Measurements from ENCODE around the gene ZNF581. TPM values are rescaled to one million over a fixed set of nuclear protein-coding genes. Genes with fewer than 3 reads are reported as not detected.
A peak's percentile ranks its signal among the peaks of the same experiment; 100 is the strongest.

ZNF581 gene
- total RNA-seq, 3 donors from 2014 or later (not counting 1 experiment from before 2014, with no cell fraction given) = 15.4 to 21.9 (median 19.0) TPM

DNA sequence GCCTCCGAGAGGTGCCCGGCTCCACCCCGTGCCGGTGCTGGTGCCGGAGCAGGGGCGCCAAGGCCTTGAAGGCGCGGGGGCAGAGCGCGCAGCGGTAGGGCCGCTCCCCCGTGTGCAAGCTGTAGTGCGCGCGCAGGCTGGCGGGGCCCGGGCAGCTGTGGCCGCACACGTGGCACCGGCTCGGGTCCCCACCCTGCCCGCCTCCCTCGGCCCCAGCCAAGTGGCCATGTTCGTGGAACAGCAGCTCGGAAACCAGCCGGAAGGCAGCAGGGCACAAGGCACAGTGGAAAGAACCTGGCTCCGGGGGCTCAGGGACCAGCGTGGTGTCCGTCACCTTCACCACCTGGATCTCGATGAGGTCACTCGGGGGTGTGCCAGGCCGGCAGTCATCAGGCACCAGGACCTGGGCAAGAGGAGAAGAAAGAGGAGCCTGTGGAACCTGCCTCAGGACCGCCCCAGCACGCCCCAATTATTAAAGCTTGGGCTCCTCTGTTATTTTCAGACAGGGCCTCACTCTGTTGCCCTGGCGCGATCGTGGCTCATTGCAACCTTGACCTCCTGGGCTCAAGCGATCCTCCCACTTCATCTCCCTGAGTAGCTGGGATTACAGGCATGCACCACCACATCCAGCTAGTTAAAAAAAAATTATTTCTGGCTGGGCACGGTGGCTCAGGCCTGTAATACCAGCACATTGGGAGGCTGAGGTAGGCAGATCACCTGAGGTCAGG lies 21.0 kb upstream of the ZNF581 start:
- intact Hi-C loops (cut with micrococcal nuclease) = no loop called here
- Histone ChIP-seq H3K9me3 (ENCODE audit: control insufficient read depth, insufficient read depth, low read length) (no peaks in the 10 kb centered on the region), H3K36me3 (ENCODE audit: control insufficient read depth, insufficient read depth, low read length) (peaks cover 4% of the 10 kb centered on the region), H3K4me1 (ENCODE audit: control insufficient read depth, insufficient read depth, low read length) (peaks cover 21% of the 10 kb centered on the region), H3K27me3 (ENCODE audit: control insufficient read depth, insufficient read depth, low read length) (no peaks in the 10 kb centered on the region), H3K4me3 (ENCODE audit: low read length) (no peak overlapping the region), H3K27ac (ENCODE audit: low read length) (no peak overlapping the region)
- H3K4me1 Mint-ChIP-seq = peaks cover 14 to 31% of the 10 kb centered on the region in 2 donors
- H3K27me3 Mint-ChIP-seq (ENCODE audit: low read depth in 2 of 2) = no peaks in the 10 kb centered on the region
- ATAC-seq = no peak
- TF ChIP-seq, protein P1, sequence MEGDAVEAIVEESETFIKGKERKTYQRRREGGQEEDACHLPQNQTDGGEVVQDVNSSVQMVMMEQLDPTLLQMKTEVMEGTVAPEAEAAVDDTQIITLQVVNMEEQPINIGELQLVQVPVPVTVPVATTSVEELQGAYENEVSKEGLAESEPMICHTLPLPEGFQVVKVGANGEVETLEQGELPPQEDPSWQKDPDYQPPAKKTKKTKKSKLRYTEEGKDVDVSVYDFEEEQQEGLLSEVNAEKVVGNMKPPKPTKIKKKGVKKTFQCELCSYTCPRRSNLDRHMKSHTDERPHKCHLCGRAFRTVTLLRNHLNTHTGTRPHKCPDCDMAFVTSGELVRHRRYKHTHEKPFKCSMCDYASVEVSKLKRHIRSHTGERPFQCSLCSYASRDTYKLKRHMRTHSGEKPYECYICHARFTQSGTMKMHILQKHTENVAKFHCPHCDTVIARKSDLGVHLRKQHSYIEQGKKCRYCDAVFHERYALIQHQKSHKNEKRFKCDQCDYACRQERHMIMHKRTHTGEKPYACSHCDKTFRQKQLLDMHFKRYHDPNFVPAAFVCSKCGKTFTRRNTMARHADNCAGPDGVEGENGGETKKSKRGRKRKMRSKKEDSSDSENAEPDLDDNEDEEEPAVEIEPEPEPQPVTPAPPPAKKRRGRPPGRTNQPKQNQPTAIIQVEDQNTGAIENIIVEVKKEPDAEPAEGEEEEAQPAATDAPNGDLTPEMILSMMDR (IDR thresholded peaks at IDR 0.05) = no peak
- no peaks in the 10 kb centered on the region for H3K36me3 Mint-ChIP-seq
- 98% methylated on average over 40 of the region's 40 CpGs for WGBS (ENCODE audit: insufficient coverage)
- no peak overlapping the region for H3K27ac Mint-ChIP-seq
- DNase-seq = no peak
- no peaks in the 10 kb centered on the region for H3K9me3 Mint-ChIP-seq
- H3K4me3 Mint-ChIP-seq = no peak overlapping the region

DNA sequence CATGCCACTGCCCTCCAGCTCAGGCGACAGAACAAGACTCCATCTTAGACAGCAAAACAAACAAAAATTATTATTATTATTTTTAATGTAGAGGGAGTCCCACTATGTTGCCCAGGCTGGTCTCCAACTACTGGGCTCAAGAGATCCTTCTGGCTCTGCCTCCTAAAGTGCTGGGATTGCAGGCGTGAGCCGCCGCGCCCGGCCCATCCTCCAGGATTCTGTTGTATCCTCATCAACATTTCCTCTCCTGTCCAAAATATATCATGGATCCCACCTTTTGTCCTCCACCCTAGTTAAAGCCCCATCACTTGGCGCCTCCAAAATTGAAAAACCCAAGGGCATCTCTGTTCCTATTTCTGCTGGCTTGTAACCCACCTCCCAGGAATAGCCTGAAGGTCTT lies 20.3 kb upstream of the ZNF581 start:
- H3K4me1 ChIP-seq (ENCODE audit: control insufficient read depth, insufficient read depth, low read length) = peaks cover 21% of the 10 kb centered on the region
- TF ChIP-seq, protein P1 (IDR thresholded peaks at IDR 0.05) = no peak
- H3K36me3 ChIP-seq (ENCODE audit: control insufficient read depth, insufficient read depth, low read length) = no peaks in the 10 kb centered on the region
- Mint-ChIP-seq H3K36me3 (no peaks in the 10 kb centered on the region), H3K9me3 (no peaks in the 10 kb centered on the region), H3K27ac (peak overlapping the region; percentile 88 to 98), H3K4me3 (no peak overlapping the region), H3K27me3 (ENCODE audit: low read depth in 2 of 2) (no peaks in the 10 kb centered on the region), H3K4me1 (peaks cover 14 to 31% of the 10 kb centered on the region in 2 donors)
- ATAC-seq = no peak
- no peaks in the 10 kb centered on the region for H3K27me3 ChIP-seq (ENCODE audit: control insufficient read depth, insufficient read depth, low read length)
- DNase-seq = no peak
- H3K4me3 ChIP-seq (ENCODE audit: low read length) = no peak overlapping the region
- 98% methylated on average over 6 of the region's 7 CpGs for WGBS (ENCODE audit: insufficient coverage)
- H3K27ac ChIP-seq (ENCODE audit: low read length) = no peak overlapping the region
- H3K9me3 ChIP-seq (ENCODE audit: control insufficient read depth, insufficient read depth, low read length) = no peaks in the 10 kb centered on the region
- intact Hi-C loops (cut with micrococcal nuclease) = no loop called here

DNA sequence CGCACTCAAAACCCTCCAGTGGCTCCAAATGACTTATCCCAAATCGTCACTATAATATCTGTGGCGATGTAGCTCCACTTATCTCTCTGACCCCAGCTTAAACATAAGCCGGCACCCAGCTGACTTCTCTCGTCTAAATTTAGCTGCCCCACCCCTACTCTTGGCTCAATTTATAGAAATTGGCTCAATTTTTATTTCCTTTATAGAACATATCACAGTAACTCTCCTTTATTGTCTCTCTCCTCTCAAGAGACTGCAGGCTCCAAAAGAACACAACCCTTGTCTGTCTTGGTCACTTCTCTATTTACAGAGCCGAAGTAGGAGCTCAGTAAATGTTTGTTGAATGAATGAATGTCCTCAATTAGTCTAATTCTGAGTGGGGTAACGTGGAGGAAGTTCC lies 19.9 kb upstream of the ZNF581 start:
- peak overlapping the region; percentile 88 to 98 for H3K27ac Mint-ChIP-seq
- H3K36me3 Mint-ChIP-seq = no peaks in the 10 kb centered on the region
- H3K4me3 Mint-ChIP-seq = no peak overlapping the region
- Histone ChIP-seq H3K9me3 (ENCODE audit: control insufficient read depth, insufficient read depth, low read length) (no peaks in the 10 kb centered on the region), H3K4me1 (ENCODE audit: control insufficient read depth, insufficient read depth, low read length) (peaks cover 20% of the 10 kb centered on the region), H3K36me3 (ENCODE audit: control insufficient read depth, insufficient read depth, low read length) (no peaks in the 10 kb centered on the region), H3K4me3 (ENCODE audit: low read length) (no peak overlapping the region), H3K27me3 (ENCODE audit: control insufficient read depth, insufficient read depth, low read length) (no peaks in the 10 kb centered on the region), H3K27ac (ENCODE audit: low read length) (peak overlapping the region; percentile 40)
- H3K4me1 Mint-ChIP-seq = peaks cover 14 to 29% of the 10 kb centered on the region in 2 donors
- WGBS (ENCODE audit: insufficient coverage) = 94% methylated on average over 6 of the region's 7 CpGs
- intact Hi-C loops (cut with micrococcal nuclease) = no loop called here
- no peaks in the 10 kb centered on the region for H3K27me3 Mint-ChIP-seq (ENCODE audit: low read depth in 2 of 2)
- DNase-seq = no peak
- ATAC-seq = no peak
- TF ChIP-seq, protein P1 (IDR thresholded peaks at IDR 0.05) = no peak
- no peaks in the 10 kb centered on the region for H3K9me3 Mint-ChIP-seq

Data from natural killer cell (primary cell).